Adrenal gland (tissue), 5 donors: Measurements from ENCODE around the gene KRT78.

Experiments
- CTCF ChIP-seq, 6 experiments: fragments of 450-650 bp in 4 of 6; fragments of 200-600 bp in 2 of 6; sonication (generic) in 1 of 6; IDR thresholded peaks; 1 replicate in 5 of 6; 2 replicates in 1 of 6; pipeline versions ENCODE4 v1.5.1 to v1.8.0; 2016 to 2021; ENCODE audit warnings: antibody characterized with exemption in 6 of 6, mild to moderate bottlenecking in 2 of 6, moderate library complexity in 1 of 6
- POLR2A ChIP-seq, 2 donors: fragments of 450-650 bp; IDR thresholded peaks; one replicate each; pipeline ENCODE4 v1.6.1; 2017; ENCODE audit warnings: antibody characterized with exemption in 2 of 2, mild to moderate bottlenecking in 2 of 2, moderate library complexity in 1 of 2
- donor health status: DM: no; HTN: no; CAD: no.

GRCh38 chr12:52789637-52790426 lies 59.0 kb downstream of the KRT78 start:
- TF ChIP-seq CTCF (IDR thresholded peaks at IDR 0.05) (no peak), POLR2A (IDR thresholded peaks at IDR 0.05) (no peak)
